A673 (cell line): ENCODE measurements around the gene VPS13D.

Source experiments
- EZH2 ChIP-seq: fragments of 200-600 bp; sonication (generic); IDR thresholded peaks from 2 replicates; pipeline ENCODE4 v1.6.1; 2017; ENCODE audit warnings: borderline replicate concordance, low read depth, mild to moderate bottlenecking, mixed read lengths, antibody characterized with exemption, low read length; ENCODE audit not compliant: poor library complexity, severe bottlenecking
- TF ChIP-seq, protein P1 (sequence below): fragments of 300-800, 200-600 bp; sonication (generic); conservative IDR thresholded peaks from 2 replicates; pipeline ENCODE4 v1.5.1; 2017; ENCODE audit warnings: low read depth, mild to moderate bottlenecking, antibody characterized with exemption, low read length, moderate library complexity, mixed read lengths

DNA sequence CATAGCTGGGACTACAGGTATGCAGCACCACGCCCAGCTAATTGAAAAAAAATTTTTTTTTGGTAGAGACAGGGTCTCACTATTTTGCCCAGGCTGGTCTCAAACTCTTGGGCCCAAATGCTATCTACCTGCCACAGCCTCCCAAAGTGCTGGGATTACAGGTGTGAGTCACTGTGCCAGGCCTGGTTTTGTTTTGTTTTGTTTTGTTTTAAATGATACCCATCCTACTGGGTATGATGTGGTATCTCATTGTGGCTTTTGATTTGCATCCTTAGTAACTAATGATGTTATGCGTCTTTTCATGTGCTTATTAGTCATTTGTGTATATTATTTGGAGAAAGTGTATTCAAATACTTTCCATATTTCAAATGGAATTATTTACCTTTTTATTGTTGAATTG lies 142.3 kb downstream of the VPS13D start:
- TF ChIP-seq, protein P1, sequence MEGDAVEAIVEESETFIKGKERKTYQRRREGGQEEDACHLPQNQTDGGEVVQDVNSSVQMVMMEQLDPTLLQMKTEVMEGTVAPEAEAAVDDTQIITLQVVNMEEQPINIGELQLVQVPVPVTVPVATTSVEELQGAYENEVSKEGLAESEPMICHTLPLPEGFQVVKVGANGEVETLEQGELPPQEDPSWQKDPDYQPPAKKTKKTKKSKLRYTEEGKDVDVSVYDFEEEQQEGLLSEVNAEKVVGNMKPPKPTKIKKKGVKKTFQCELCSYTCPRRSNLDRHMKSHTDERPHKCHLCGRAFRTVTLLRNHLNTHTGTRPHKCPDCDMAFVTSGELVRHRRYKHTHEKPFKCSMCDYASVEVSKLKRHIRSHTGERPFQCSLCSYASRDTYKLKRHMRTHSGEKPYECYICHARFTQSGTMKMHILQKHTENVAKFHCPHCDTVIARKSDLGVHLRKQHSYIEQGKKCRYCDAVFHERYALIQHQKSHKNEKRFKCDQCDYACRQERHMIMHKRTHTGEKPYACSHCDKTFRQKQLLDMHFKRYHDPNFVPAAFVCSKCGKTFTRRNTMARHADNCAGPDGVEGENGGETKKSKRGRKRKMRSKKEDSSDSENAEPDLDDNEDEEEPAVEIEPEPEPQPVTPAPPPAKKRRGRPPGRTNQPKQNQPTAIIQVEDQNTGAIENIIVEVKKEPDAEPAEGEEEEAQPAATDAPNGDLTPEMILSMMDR: no peak
- no peak for TF ChIP-seq EZH2
